RWPE2 (cell line): ENCODE data around the gene AUNIP.

Source experiments
- ATAC-seq: fragments of 200-7000 bp; cut with Tn5 transposase; 3 replicates; pipeline ENCODE4 v1.9.1; 2021; ENCODE audit warnings: low read depth
- DNase-seq: peaks from one replicate; pipeline ENCODE4 v3.0.0-alpha.2; 2020; ENCODE audit warnings: low spot score
- H3K27ac ChIP-seq: fragments of 450-650 bp; 2 replicates; pipeline ENCODE4 v1.5.1; 2017; ENCODE audit warnings: mild to moderate bottlenecking; ENCODE audit not compliant: poor library complexity, severe bottlenecking
- H3K27me3 ChIP-seq: fragments of 250-450 bp; sonication (Bioruptor Pico); 2 replicates; pipeline ENCODE4 v1.5.1; 2021; ENCODE audit warnings: mild to moderate bottlenecking, moderate library complexity; ENCODE audit not compliant: insufficient read depth, poor library complexity, severe bottlenecking
- H3K36me3 ChIP-seq: fragments of 250-450 bp; sonication (Bioruptor Pico); 2 replicates; pipeline ENCODE4 v1.5.1; 2020; ENCODE audit warnings: low read depth, mild to moderate bottlenecking, moderate library complexity
- H3K4me1 ChIP-seq: fragments of 250-450 bp; sonication (Bioruptor Pico); 2 replicates; pipeline ENCODE4 v1.5.1; 2021; ENCODE audit warnings: mild to moderate bottlenecking, moderate library complexity; ENCODE audit not compliant: insufficient read depth, poor library complexity, severe bottlenecking
- H3K4me3 ChIP-seq: fragments of 250-450 bp; sonication (Bioruptor Pico); 2 replicates; pipeline ENCODE4 v1.5.1; 2021; ENCODE audit warnings: mild to moderate bottlenecking, moderate library complexity; ENCODE audit not compliant: severe bottlenecking
- H3K9me3 ChIP-seq: fragments of 250-450 bp; sonication (Bioruptor Pico); 2 replicates; pipeline ENCODE4 v1.5.1; 2021; ENCODE audit warnings: mild to moderate bottlenecking, moderate library complexity; ENCODE audit not compliant: severe bottlenecking
- TF ChIP-seq, protein P1 (sequence below): fragments of 450-650 bp; IDR thresholded peaks from one replicate; pipeline ENCODE4 v1.5.1; 2017; ENCODE audit warnings: mild to moderate bottlenecking, moderate library complexity; ENCODE audit not compliant: poor library complexity, severe bottlenecking

AUNIP gene

DNA sequence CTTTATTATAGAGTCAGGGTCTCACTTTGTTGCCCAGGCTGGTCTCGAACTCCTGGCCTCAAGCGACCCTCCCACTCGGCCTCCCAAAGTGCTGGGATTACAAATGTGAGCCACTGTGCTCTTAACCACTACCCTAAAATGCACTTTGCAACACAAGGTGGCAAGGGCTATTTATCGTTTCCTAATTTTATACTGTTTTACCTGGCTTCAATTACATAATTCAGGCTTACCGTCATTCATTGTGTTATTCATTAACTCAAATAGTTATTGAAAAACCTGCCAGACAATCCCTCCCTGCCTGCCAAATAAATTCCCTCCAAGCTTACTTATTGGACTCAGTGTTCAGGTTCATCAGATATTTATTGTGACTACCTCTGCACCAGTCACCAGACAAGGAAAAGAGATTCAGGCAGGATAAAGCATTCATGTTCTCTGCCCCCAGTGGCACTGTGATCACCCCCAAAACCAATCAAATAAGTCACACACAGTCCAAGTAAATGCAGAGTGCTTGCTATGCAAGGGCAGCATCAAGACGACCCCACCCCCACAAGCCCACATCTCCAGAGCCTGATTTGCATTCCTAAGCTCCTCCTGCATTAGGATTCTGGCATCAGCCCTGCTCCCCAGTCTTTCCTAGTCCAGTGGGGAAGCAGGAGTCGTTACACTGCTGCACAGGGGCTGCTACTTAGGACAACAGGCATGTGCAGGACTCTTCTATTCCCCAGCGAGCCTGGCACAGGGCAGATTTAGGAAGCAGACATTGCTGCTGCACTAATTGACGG, 8.1 kb upstream of the AUNIP start:
- H3K4me3 ChIP-seq, result no peak overlapping the region
- no peaks in the 10 kb centered on the region for H3K9me3 ChIP-seq
- H3K27me3 ChIP-seq, result no peaks in the 10 kb centered on the region
- peaks cover 48% of the 10 kb centered on the region for H3K36me3 ChIP-seq
- ATAC-seq, result no peak
- TF ChIP-seq, protein P1, sequence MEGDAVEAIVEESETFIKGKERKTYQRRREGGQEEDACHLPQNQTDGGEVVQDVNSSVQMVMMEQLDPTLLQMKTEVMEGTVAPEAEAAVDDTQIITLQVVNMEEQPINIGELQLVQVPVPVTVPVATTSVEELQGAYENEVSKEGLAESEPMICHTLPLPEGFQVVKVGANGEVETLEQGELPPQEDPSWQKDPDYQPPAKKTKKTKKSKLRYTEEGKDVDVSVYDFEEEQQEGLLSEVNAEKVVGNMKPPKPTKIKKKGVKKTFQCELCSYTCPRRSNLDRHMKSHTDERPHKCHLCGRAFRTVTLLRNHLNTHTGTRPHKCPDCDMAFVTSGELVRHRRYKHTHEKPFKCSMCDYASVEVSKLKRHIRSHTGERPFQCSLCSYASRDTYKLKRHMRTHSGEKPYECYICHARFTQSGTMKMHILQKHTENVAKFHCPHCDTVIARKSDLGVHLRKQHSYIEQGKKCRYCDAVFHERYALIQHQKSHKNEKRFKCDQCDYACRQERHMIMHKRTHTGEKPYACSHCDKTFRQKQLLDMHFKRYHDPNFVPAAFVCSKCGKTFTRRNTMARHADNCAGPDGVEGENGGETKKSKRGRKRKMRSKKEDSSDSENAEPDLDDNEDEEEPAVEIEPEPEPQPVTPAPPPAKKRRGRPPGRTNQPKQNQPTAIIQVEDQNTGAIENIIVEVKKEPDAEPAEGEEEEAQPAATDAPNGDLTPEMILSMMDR, result no peak
- H3K4me1 ChIP-seq, result peaks cover 17% of the 10 kb centered on the region
- H3K27ac ChIP-seq, result no peak overlapping the region
- DNase-seq, result peak; percentile 18

DNA sequence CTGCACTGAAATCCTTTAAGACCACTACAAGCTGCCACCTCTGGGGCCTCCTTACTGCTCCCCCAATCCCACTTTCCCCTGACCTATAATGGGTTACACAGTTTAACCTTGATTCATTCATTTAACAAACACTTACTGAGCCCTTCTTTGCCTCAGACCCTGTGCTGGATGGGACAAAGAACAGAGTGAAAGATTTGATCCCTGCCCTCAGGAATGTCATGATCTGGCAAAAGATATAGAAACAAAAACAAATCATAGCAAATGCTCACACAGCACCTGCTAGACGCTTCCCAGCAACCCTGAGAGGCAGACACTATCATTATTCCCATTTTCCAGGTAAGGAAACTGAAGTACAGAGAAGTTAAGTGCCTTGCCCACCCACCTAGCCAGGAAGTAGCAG, 7.0 kb upstream of the AUNIP start:
- Histone ChIP-seq H3K36me3 (peaks cover 50% of the 10 kb centered on the region), H3K4me1 (peaks cover 7% of the 10 kb centered on the region), H3K9me3 (no peaks in the 10 kb centered on the region), H3K4me3 (no peak overlapping the region), H3K27ac (no peak overlapping the region), H3K27me3 (no peaks in the 10 kb centered on the region)
- ATAC-seq (no peak), DNase-seq (no peak)
- TF ChIP-seq, protein P1, result no peak

DNA sequence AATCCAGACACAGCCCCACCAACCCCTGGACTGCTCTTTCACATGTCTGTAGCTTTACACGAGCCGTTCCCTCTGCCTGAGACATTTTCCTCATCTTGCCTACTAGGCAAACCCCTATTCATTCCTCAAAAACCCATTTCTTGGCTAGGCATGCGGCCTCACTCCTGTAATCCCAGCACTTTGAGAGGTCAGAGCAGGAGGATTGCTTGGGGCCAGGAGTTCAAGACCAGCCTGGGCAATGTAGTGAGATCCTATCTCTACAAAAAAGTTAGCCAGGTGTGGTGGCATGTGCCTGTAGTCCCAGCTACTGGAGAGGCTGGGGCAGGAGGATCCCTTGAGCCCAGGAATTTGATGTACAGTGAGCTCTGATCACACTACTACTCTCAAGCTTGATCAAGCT, 5.2 kb upstream of the AUNIP start:
- H3K27me3 ChIP-seq, result no peaks in the 10 kb centered on the region
- H3K4me3 ChIP-seq, result no peak overlapping the region
- peaks cover 1% of the 10 kb centered on the region for H3K9me3 ChIP-seq
- DNase-seq, result no peak
- peaks cover 7% of the 10 kb centered on the region for H3K4me1 ChIP-seq
- ATAC-seq, result no peak
- peaks cover 35% of the 10 kb centered on the region for H3K36me3 ChIP-seq
- H3K27ac ChIP-seq, result no peak overlapping the region
- TF ChIP-seq, protein P1, result no peak

DNA sequence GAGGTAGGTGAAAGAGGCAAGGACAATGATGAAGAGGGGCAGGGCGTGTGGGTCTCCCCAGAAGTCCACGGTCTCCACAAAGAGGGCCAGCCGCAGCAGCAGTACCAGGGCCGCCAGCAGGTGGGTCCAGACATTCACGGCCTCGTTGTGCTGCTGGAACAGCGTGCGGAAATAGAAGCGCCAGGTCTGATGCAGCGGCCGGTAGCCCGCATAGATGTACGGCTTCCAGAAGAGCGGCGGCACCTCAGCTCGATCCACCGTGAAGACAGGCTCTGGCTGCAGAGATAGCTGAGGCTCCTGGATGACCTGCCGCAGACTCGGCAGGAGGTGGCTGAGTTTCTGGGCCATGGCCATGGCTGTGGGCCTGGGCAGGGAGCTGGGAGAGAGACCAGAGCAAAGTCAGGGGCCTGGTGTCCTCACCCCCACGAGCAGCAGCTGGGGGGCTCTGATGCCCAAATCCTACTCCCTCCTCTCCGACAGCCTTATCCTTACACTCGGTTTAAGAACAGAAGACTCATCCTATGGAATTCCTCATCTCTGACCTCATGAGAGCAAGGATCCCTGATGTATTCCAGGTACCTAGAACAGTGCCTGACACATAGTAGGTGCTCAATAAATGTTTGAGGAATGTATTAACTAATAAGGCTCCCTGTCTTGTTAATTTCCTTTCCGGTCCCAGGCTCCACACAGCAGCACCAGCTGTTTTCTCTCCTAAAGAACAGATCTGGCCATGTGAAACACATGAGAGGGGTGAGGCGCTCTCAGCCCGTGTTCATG, 4.4 kb upstream of the AUNIP start:
- H3K9me3 ChIP-seq, result peaks cover 1% of the 10 kb centered on the region
- ATAC-seq, result no peak
- no peak overlapping the region for H3K27ac ChIP-seq
- peaks cover 7% of the 10 kb centered on the region for H3K4me1 ChIP-seq
- DNase-seq, result peak; percentile 45
- TF ChIP-seq, protein P1, result no peak
- no peak overlapping the region for H3K4me3 ChIP-seq
- no peaks in the 10 kb centered on the region for H3K27me3 ChIP-seq
- H3K36me3 ChIP-seq, result peaks cover 28% of the 10 kb centered on the region
